AG10803 (cell line): Measurements from ENCODE around the gene CCSAP.
"Not testable (repeated sequence)": the region's sequence is repeated elsewhere in the genome, so short reads cannot be mapped to it uniquely, and the experiment has no call there.

Experiments
- DNase-seq: peaks from one replicate; pipeline ENCODE4 v3.0.0; 2010; ENCODE audit warnings: low read depth
- H3K4me3 ChIP-seq: 2 replicates; pipeline ENCODE4 v1.5.1; 2011; ENCODE audit warnings: mild to moderate bottlenecking, low read length, control low read depth
- TF ChIP-seq, protein P1 (sequence below): conservative IDR thresholded peaks from 2 replicates; pipeline ENCODE4 v1.5.1; 2011; ENCODE audit warnings: mild to moderate bottlenecking, low read length, control low read depth, inconsistent platforms

Gene CCSAP

DNA sequence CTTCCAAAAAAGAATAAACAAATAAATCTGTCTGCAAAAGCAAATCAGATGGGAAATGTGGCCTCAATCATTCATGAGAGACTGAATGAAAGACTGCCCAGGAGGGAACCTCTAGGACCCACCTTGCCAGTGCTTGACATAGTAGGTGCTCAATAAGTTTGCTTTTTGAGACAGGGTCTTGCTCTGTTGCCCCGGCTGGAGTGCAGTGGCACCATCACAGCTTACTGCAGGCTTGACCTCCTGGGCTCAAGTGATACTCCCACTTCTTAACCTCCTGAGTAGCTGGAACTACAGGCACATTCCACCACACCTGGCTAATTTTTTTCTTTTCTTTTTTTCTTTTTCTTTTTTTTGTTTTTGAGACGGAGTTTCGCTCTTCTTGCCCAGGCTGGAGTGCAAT is 40.3 kb upstream of the CCSAP start:
- TF ChIP-seq, protein P1, sequence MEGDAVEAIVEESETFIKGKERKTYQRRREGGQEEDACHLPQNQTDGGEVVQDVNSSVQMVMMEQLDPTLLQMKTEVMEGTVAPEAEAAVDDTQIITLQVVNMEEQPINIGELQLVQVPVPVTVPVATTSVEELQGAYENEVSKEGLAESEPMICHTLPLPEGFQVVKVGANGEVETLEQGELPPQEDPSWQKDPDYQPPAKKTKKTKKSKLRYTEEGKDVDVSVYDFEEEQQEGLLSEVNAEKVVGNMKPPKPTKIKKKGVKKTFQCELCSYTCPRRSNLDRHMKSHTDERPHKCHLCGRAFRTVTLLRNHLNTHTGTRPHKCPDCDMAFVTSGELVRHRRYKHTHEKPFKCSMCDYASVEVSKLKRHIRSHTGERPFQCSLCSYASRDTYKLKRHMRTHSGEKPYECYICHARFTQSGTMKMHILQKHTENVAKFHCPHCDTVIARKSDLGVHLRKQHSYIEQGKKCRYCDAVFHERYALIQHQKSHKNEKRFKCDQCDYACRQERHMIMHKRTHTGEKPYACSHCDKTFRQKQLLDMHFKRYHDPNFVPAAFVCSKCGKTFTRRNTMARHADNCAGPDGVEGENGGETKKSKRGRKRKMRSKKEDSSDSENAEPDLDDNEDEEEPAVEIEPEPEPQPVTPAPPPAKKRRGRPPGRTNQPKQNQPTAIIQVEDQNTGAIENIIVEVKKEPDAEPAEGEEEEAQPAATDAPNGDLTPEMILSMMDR, result no peak
- no peak for DNase-seq
- H3K4me3 ChIP-seq, result no peak overlapping the region

DNA sequence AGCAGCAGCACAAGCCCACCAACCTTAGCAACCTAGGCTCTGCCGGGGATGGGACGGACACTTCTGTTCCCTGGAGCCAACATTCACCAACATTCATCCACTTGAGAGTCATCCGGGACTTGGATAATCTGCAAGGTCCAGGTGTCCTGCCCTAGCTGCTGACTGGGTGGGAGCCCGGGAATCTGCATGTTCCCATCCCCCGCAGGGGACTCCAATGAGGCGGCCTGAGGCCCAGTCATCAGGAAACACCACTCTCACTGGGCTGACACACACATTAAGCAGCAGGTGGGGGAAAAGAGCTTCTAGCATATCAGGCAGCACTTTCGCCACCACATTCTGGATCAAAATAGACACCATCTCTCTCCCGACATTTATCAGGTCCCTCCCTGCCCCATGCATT is 38.4 kb upstream of the CCSAP start:
- DNase-seq, result no peak
- TF ChIP-seq, protein P1, result no peak
- H3K4me3 ChIP-seq, result no peak overlapping the region

DNA sequence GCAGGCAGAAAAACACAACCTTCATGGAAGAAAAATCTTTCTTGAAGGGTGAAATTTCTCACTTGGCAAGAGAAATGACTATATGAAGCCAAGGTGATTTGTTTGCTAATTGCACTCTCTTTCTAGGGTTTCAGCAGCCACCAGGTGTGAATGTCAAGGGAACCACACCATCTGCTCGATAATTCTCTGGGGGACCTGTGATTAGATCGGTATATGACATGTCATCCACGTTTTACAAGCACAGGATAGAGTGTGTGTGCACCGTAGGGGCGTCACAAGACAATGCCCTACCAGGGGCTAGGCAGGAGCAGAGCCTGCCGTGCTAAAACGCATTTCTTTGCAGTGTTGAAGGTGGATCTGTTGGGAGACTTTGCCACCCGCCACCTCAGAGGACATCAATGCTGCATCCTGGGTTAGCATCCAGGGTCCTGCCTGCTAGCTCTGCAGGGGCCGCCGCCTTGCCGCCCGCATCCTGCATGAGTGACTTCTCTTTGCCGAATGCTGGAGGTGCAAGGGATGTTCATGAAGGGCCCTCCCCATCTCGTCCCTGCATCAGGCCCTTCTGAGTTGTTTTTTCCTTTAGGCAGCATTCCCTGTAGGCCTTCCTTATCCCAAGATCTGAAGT is 37.8 kb upstream of the CCSAP start:
- DNase-seq, result no peak
- TF ChIP-seq, protein P1, result no peak
- no peak overlapping the region for H3K4me3 ChIP-seq

DNA sequence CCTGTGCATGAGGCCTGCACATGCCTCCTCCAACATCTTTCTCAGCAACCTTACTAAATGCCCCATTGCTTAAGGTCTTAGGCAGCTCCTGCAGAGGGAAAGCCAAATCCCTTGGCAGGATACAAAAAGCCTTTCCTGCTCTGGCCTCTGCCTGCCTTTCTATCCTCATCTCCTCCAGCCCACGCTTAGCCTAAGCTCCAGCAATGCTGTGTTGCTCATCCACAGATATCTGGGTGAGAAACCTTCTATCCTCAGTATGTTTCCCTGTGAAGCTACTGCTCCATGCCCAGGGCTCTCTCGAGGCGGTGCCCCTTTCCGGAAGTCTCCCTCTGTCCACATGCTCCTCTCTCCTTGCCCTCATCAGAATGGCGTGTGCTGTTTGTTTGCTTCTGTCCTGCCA is 37.0 kb upstream of the CCSAP start:
- no peak for DNase-seq
- H3K4me3 ChIP-seq, result no peak overlapping the region
- TF ChIP-seq, protein P1, result no peak

DNA sequence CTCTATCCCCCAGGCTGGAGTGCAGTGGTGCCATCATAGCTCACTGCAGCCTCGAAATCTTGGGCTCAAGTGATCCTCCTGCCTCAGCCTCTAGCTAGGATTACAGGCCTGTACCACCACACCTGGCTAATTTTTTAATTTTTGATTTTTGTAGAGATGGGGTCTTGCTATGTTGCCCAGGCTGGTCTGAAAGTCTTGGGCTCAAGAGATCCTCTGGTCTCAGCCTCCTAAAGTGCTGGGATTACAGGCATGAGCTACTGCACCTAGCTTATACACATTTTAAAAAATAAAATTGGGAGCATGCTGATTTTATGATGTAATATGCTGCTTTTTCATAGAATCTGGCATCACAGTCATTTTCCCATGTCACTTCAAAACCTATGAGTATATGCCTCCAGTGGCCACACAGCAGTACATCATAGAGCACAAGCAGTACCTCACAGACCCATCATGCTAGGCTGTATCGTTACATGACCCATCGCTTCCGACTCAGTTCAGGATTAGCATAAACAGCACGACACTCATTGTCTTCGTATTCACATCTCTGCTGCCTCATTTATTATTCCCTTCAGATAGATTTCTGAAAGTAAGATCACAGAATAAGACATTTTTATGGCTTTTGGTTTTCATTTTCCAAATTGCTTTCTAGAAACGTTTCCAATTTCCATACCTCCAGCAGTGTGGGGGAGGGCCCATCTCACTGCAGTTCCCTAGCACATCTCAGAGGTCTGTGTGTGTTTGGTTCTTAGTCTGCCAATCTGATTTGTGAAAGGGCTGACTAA is 35.9 kb upstream of the CCSAP start:
- TF ChIP-seq, protein P1, result no peak
- no peak for DNase-seq
- no peak overlapping the region for H3K4me3 ChIP-seq

DNA sequence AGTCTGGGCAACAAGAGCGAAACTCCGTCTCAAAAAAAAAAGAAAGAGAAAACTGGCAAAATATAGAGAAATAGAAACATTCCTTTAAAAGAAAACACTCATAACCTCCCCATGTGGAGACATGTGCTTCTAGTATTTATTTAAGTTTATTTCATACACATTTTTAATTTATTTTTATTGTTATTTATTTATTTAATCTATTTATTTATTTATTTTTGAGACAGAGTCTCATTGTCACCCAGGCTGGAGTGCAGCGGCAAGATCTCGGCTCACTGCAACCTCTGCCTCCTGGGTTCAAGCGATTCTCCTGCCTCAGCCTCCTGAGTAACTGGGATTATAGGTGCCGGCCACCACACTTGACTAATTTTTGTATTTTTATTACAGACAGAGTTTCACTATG is 35.2 kb upstream of the CCSAP start:
- DNase-seq, H3K4me3 ChIP-seq: not testable (repeated sequence)

DNA sequence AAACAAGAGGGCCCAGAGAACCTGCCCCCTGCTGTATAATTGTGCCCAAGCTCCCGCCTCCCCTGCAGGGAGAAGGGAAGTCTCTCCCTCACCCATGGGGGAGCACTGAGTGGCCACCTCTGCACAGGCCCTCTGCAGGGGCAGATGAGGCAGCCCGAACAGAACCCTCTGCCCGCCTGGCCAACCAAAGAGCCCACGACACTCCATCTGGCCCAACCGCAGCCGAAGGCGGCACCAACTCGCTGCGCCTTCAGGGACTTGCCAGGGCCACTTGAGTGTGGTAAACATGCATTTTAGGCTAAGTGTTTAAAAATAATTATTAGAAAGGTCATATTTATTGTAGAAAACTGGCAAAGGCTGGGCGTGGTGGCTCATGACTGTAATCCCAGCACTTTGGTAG is 34.6 kb upstream of the CCSAP start:
- H3K4me3 ChIP-seq, result no peak overlapping the region
- no peak for DNase-seq
- TF ChIP-seq, protein P1, result no peak
